Nephron (organoid): ENCODE measurements around the gene ABHD18.
"Not testable (repeated sequence)": the region's sequence is repeated elsewhere in the genome, so short reads cannot be mapped to it uniquely, and the experiment has no call there.

Source experiments
- H3K27ac Mint-ChIP-seq, 3 experiments: 2 replicates each; pipeline ENCODE4 v1.8.0; 2020; ENCODE audit warnings: mixed read lengths in 3 of 3, mild to moderate bottlenecking in 2 of 3, moderate library complexity in 1 of 3
- H3K27me3 Mint-ChIP-seq: 2 replicates; pipeline ENCODE4 v1.8.0; 2021; ENCODE audit warnings: low read depth, mild to moderate bottlenecking, moderate library complexity, mixed read lengths
- H3K36me3 Mint-ChIP-seq: 2 replicates; pipeline ENCODE4 v1.8.0; 2020; ENCODE audit warnings: low read depth, mixed read lengths
- H3K4me1 Mint-ChIP-seq: 2 replicates; pipeline ENCODE4 v1.8.0; 2020; ENCODE audit warnings: mixed read lengths
- H3K4me3 Mint-ChIP-seq, 3 experiments: 2 replicates each; pipeline ENCODE4 v1.8.0; 2020; ENCODE audit warnings: mild to moderate bottlenecking in 3 of 3, mixed read lengths in 3 of 3, moderate library complexity in 2 of 3
- H3K9me3 Mint-ChIP-seq: 2 replicates; pipeline ENCODE4 v1.8.0; 2020; ENCODE audit warnings: mixed read lengths
- TF ChIP-seq, protein P1 (sequence below), 3 experiments: fragments of 200-600 bp; sonication (generic); IDR thresholded peaks; one replicate each; pipeline ENCODE4 v1.5.0; 2021; ENCODE audit warnings: antibody characterized with exemption in 3 of 3; ENCODE audit not compliant: unreplicated experiment in 3 of 3

ABHD18 gene

DNA sequence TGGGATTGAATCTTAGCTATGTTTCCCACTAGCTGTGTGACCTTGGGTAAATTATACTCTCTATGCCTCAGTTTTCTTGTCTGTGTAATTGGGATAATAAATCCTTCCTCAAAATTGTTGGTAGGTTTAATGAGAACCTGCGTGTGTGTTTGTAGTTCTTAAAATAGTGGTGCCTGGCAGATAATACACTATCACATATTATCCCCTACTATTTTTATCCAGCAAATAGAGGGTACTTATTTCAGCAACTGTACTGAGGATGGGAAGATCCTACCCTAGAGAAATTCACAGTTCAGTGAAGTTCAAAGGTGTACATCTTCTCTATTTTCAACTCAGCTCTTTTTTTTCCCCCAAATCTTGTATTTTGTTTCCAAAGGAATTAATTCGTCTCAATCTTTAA lies 17.2 kb downstream of the ABHD18 start:
- Mint-ChIP-seq H3K9me3 (peaks cover 3% of the 10 kb centered on the region), H3K4me1 (no peaks in the 10 kb centered on the region), H3K4me3 (no peak overlapping the region), H3K27me3 (no peaks in the 10 kb centered on the region), H3K36me3 (peaks cover 27% of the 10 kb centered on the region), H3K27ac (no peak overlapping the region)
- TF ChIP-seq, protein P1, sequence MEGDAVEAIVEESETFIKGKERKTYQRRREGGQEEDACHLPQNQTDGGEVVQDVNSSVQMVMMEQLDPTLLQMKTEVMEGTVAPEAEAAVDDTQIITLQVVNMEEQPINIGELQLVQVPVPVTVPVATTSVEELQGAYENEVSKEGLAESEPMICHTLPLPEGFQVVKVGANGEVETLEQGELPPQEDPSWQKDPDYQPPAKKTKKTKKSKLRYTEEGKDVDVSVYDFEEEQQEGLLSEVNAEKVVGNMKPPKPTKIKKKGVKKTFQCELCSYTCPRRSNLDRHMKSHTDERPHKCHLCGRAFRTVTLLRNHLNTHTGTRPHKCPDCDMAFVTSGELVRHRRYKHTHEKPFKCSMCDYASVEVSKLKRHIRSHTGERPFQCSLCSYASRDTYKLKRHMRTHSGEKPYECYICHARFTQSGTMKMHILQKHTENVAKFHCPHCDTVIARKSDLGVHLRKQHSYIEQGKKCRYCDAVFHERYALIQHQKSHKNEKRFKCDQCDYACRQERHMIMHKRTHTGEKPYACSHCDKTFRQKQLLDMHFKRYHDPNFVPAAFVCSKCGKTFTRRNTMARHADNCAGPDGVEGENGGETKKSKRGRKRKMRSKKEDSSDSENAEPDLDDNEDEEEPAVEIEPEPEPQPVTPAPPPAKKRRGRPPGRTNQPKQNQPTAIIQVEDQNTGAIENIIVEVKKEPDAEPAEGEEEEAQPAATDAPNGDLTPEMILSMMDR (IDR thresholded peaks at IDR 0.05; ENCODE audit: unreplicated experiment in 3 of 3) = no peak

DNA sequence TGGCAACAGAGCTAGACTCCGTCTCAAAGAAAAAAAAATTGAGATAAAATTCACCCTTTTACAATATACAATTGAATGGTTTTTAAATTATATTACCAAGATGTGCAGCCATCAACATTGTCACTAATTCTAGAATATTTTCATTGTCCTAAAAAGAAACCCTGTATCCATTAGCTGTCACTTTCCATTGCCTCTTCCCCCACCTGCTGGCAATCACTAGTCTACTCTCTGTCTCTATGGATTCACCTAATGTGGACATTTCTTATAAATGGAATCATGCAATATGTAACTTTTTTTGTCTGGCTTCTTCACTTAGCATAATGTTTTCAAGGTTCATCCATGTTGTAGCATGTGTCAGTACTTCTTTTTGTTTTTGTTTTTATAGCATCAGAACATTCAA lies 20.8 kb downstream of the ABHD18 start:
- no peaks in the 10 kb centered on the region for H3K4me1 Mint-ChIP-seq
- no peaks in the 10 kb centered on the region for H3K27me3 Mint-ChIP-seq

DNA sequence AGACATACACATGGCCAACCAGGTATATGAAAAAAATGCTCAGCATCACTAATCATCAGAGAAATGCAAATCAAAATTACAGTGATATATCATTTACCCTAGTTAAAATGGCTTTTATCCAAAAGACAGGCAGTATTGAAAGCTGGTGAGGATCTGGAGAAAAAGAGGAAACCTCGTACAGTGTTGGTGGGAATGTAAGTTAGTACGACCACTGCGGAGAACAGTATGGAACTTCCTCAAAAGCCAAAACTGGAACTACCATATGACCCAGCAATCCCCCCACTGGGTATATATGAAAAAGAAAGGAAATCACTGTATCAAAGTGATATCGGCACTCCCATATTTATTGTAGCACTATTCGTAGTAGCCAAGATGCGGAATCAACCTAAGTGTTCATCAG lies 23.4 kb downstream of the ABHD18 start:
- Mint-ChIP-seq H3K27me3 (no peaks in the 10 kb centered on the region), H3K9me3 (no peaks in the 10 kb centered on the region), H3K27ac (no peak overlapping the region), H3K4me1 (no peaks in the 10 kb centered on the region), H3K4me3 (no peak overlapping the region), H3K36me3 (peaks cover 34% of the 10 kb centered on the region)
- TF ChIP-seq, protein P1 (IDR thresholded peaks at IDR 0.05; ENCODE audit: unreplicated experiment in 3 of 3) = no peak

More for the DNA sequence above, 20.8 kb downstream of the ABHD18 start:
- TF ChIP-seq, protein P1 (IDR thresholded peaks at IDR 0.05; ENCODE audit: unreplicated experiment in 3 of 3) = no peak
- no peak overlapping the region for H3K4me3 Mint-ChIP-seq
- no peak overlapping the region for H3K27ac Mint-ChIP-seq
- peaks cover 31% of the 10 kb centered on the region for H3K36me3 Mint-ChIP-seq
- no peaks in the 10 kb centered on the region for H3K9me3 Mint-ChIP-seq

DNA sequence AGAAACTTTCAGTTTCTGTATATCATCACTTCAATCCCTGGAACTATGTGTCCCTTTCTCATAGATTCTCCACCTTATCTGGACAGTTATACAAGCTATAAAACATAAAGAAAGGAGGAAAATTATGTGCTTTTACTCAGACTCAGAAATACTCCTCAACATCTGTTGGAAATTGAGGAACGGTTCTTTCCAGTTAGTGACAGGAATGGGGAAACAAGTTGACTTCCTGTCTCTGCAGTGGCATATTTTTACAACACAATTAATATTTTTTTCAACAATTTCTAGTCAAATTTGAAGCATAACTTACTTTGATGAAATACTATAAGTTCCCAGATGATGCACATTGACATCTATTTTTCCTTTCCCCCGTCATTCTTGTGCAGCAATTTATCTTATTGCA lies 27.9 kb downstream of the ABHD18 start:
- H3K4me1 Mint-ChIP-seq = no peaks in the 10 kb centered on the region
- TF ChIP-seq, protein P1 (IDR thresholded peaks at IDR 0.05; ENCODE audit: unreplicated experiment in 3 of 3) = no peak
- no peak overlapping the region for H3K4me3 Mint-ChIP-seq
- H3K27me3 Mint-ChIP-seq = no peaks in the 10 kb centered on the region
- no peak overlapping the region for H3K27ac Mint-ChIP-seq
- H3K36me3 Mint-ChIP-seq = peaks cover 44% of the 10 kb centered on the region
- H3K9me3 Mint-ChIP-seq = peaks cover 10% of the 10 kb centered on the region

DNA sequence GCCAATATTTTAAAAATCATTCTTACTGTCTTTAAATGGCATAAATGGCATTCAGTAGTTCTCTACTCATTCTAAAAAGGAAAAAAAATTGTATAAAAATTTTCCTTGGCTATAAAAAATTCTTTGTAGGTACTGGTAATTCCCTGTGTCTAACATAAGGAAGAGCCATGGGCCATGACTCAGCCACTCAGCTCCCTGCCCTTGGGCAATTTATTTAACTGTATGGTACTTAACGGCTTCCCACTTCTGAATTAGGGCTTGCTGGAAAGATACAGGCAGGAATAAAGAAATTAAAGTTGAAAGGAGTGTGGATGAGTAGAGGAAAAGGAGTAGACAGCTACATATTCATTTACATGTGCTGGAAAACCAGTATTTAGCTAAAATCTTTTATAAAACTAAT lies 30.6 kb downstream of the ABHD18 start:
- Mint-ChIP-seq H3K36me3 (peaks cover 60% of the 10 kb centered on the region), H3K27me3 (no peaks in the 10 kb centered on the region)

DNA sequence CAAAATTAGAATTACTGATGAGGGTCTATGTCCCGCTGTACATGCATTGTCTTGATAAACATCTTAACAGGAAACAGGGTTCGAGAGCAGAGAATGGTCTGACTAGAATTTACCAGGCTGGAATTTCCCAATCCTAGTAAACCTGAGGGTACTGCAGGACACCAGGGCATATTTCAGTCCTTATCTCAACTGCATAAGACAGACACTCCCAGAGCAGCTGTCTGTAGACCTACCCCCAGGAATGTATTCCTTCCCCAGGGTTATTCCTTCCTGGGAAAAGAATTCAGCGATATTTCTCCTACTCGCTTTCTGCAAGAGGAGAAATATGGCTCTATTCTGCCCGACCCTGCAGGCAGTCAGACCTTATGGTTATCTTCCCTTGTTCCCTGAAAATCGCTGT lies 31.3 kb downstream of the ABHD18 start:
- H3K27me3 Mint-ChIP-seq, H3K27ac Mint-ChIP-seq, H3K4me1 Mint-ChIP-seq, H3K4me3 Mint-ChIP-seq: not testable (repeated sequence)
- peaks cover 17% of the 10 kb centered on the region for H3K9me3 Mint-ChIP-seq
- peaks cover 66% of the 10 kb centered on the region for H3K36me3 Mint-ChIP-seq

More for the DNA sequence above, 30.6 kb downstream of the ABHD18 start:
- H3K4me3 Mint-ChIP-seq = no peak overlapping the region
- H3K27ac Mint-ChIP-seq = no peak overlapping the region
- peaks cover 14% of the 10 kb centered on the region for H3K9me3 Mint-ChIP-seq
- TF ChIP-seq, protein P1 (IDR thresholded peaks at IDR 0.05; ENCODE audit: unreplicated experiment in 3 of 3) = no peak
- H3K4me1 Mint-ChIP-seq = no peaks in the 10 kb centered on the region
